GM19035 (cell line): ENCODE measurements around the gene COL5A2.

Experiments
- ATAC-seq: cut with Tn5 transposase; IDR thresholded peaks from one replicate; pipeline ENCODE4 v1.9.1; 2021; ENCODE audit not compliant: unreplicated experiment

Gene COL5A2

GRCh38 chr2:189008555-189009262, 170.9 kb downstream of the COL5A2 start:
- ATAC-seq = no peak

GRCh38 chr2:189002079-189002478, 177.5 kb downstream of the COL5A2 start:
- ATAC-seq = no peak

GRCh38 chr2:189000221-189000620, 179.3 kb downstream of the COL5A2 start:
- ATAC-seq = no peak

- ATAC-seq = no peak
Observed at GRCh38 chr2:188997263-188997662, 182.3 kb downstream of the COL5A2 start.

GRCh38 chr2:188993247-188993646, 186.3 kb downstream of the COL5A2 start:
- ATAC-seq = no peak

GRCh38 chr2:188986839-188987238, 192.7 kb downstream of the COL5A2 start:
- ATAC-seq = no peak

GRCh38 chr2:188984680-188985079, 194.9 kb downstream of the COL5A2 start:
- ATAC-seq = no peak

GRCh38 chr2:188984065-188984491, 195.5 kb downstream of the COL5A2 start:
- no peak for ATAC-seq

- ATAC-seq = no peak
Observed at GRCh38 chr2:188983427-188984064, 196.0 kb downstream of the COL5A2 start.
